Right ventricle myocardium superior (tissue), 1 donor: ENCODE data around the gene C1orf94. TPM values are rescaled to one million over a fixed set of nuclear protein-coding genes. Genes with fewer than 3 reads are reported as not detected.

ENCODE experiments used
- ATAC-seq: fragments of 200-7000 bp; cut with Tn5 transposase; one replicate; pipeline ENCODE4 v1.9.1; 2020; ENCODE audit warnings: mild to moderate bottlenecking; ENCODE audit not compliant: poor library complexity
- DNase-seq: peaks from one replicate; pipeline ENCODE4 v3.0.0-alpha.2; 2020
- intact Hi-C: fragments of 100-400 bp; cut with DNase I; formaldehyde crosslinking; loops from one replicate; pipeline ENCODE4 v1.11.2; 2022
- long read RNA-seq: library from polyadenylated mRNA; unstranded; transcript quantifications from one replicate; pipeline ENCODE4 v2.0.0, GENCODE V29; 2021
- total RNA-seq: library from RNA; stranded (reverse); fragmentation: NEBNext Ultra II Directional; extraction: Animal tissue kit (Norgen Biotek cat#: 25700); gene quantifications from one replicate; pipeline ENCODE4 v1.2.1, GENCODE V29; 2021
- donor health status: DM: no; HTN: yes; CAD: no; lungs with severe emphysema.

The C1orf94 gene, protein sequence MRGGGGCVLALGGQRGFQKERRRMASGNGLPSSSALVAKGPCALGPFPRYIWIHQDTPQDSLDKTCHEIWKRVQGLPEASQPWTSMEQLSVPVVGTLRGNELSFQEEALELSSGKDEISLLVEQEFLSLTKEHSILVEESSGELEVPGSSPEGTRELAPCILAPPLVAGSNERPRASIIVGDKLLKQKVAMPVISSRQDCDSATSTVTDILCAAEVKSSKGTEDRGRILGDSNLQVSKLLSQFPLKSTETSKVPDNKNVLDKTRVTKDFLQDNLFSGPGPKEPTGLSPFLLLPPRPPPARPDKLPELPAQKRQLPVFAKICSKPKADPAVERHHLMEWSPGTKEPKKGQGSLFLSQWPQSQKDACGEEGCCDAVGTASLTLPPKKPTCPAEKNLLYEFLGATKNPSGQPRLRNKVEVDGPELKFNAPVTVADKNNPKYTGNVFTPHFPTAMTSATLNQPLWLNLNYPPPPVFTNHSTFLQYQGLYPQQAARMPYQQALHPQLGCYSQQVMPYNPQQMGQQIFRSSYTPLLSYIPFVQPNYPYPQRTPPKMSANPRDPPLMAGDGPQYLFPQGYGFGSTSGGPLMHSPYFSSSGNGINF
- total RNA-seq = not detected
- long read RNA-seq = 0 reads

GRCh38 chr1:34176830-34177603 lies at the start of gene C1orf94:
Gene C1orf94 (plus strand): TSS chr1:34176907. CDS start chr1:34177790, 883 bp downstream.
- intact Hi-C loops = no loop called here
- DNase-seq (no peak), ATAC-seq (no peak)

DNA sequence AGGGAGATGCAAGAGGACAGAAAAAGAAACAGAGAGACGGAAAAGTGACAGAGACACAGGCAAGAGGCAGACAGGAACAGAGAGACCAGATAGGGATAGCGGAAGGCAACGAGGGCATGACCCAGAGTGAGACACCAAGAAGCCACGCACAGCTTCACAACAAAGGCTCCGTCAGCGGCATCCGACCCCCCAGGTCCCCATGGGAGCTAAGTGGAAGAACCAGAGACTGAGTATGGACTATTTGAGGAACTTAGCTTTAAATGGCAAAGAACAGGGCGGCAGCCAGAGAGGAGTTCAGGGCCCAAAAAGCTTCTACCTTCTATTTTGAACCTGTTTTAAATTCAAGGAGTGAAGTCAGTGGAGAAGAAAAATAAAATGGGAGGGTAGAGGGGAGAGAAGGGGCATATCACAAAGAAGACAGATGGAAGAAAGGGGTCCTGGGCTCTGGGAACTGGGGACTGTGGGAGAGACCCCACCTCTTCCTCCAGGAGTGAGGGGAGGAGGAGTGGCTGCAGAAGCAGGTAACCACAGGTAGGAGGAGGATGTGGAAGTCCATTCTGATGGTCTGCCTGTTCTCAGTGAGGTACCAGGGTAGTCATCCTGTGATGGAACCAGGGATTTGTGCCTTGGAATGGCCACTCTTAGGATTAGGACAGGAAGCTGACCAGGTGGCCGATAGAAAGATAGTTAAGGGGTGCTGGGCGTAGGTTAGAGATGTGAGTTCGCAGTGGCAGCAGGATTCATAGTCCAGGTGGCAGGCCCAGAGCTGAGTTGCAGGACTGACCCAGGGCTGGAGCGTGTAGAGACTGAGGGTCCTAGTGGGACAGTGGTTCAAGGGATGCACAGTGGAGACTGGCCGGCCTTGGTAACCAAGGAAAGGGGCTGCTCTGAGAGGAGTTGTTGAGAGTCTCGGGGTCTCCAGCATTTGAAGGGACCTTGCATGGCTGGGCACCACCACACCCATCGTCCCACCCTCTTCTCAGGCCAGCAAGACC lies 49.4 kb upstream of the C1orf94 start:
- intact Hi-C loops = no loop called here
- ATAC-seq (no peak), DNase-seq (no peak)

DNA sequence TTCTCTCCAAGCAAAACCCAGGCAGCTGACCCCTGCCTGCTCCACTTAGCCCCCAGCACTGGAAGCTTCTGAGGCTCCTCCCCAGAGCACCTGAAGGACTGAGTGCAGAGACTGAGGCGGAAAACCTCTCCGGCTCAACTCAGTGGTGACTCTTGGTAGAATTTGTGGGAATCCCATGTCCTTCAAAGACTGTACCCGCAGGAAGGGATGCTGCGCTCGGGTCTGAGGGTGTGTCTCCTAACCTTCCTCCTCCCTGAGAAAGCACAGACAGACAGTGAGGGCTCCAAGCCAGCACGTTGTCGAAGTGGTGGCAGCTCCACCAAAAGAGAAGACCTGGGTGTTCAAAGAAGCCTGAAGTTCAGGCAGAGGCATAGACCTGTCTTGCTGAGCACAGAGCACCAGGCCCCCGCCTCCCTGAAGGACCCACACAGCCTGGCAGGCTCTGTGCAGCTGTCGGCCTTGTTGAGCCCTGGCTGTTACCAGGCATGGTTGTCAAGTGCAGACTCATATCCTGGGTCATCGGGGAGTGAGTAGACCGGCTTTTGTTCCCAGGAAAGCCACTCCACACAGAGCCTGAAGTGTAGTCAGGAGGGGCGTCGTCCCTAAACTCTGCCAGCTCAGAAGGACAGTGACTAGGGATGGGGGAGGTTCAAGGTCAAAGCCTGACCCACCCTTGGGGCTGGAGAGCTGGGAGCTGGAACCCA lies 48.4 kb upstream of the C1orf94 start:
- ATAC-seq (no peak), DNase-seq (no peak)
- intact Hi-C loops = no loop called here

DNA sequence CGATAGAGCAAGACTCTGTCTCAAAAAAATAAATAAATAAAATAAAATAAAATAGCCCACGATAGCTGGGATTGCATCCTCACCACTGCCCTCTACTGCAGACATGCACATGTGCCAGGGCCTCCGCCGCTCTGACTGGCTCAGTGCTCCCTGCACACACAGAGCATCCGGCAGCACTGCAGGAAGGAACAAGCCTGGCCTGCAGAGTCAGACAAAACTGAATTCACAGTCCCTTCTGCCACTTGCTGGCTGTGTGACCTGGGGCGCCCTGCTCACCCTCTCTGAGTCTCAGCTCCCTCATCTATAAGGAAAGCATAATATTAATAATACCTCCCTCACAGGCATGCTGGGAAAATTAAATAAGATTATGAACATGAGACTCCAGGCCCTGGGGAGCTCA lies 47.1 kb upstream of the C1orf94 start:
- ATAC-seq (no peak), DNase-seq (no peak)
- intact Hi-C loops = no loop called here

- intact Hi-C loops = no loop called here
- ATAC-seq (no peak), DNase-seq (no peak)
These were observed 46.4 kb upstream of the C1orf94 start for GRCh38 chr1:34130306-34130705.

DNA sequence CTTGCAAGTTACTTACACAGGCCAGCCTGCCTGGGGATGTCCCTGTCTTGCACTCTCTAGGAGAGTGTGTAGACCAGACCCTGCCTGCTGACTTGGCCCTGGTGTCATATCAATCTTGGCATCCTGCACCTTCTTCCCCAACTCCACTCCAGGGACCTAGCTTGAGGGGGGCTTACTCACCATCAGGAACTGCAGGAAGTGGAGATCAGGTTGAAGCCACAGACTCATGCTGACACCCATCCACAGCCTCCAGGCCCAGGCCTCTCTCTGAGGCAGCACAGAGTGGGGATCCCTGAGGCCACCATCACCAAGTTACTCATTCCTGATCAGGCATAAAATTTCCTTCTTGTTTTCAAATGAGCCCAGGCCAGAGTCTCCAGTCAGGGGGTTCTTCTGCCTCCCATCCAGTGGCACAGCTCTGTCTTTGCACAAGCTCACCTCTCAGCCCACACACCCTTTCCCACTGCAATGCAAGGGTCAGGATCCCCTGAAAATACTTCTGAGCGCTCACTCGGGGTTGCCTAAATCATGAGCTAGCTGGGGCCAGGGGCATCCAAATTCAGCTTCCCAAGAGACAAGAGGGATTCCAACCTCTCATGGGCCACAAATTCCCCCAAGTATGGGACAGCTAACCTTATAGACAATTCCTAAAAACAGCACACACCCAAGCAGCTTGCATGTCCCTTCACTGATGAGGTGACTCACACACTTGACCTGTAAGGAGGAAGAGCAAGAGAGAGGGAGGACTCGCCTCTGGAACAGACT lies 45.1 kb upstream of the C1orf94 start:
- ATAC-seq (no peak), DNase-seq (no peak)
- intact Hi-C loops = no loop called here

DNA sequence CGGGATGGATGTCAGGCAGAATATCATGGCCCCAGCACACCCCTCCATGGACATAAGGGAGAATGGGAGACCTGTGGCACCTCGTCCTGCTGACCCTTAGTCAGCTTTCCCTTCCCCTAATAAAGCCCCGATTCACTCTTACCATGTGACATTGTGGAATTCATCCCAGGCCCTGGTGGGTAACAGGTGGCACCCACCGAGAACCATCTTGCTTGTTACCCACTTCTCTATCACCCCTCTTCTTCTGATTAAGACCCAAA lies 44.6 kb upstream of the C1orf94 start:
- intact Hi-C loops = no loop called here
- no peak for ATAC-seq
- no peak for DNase-seq

DNA sequence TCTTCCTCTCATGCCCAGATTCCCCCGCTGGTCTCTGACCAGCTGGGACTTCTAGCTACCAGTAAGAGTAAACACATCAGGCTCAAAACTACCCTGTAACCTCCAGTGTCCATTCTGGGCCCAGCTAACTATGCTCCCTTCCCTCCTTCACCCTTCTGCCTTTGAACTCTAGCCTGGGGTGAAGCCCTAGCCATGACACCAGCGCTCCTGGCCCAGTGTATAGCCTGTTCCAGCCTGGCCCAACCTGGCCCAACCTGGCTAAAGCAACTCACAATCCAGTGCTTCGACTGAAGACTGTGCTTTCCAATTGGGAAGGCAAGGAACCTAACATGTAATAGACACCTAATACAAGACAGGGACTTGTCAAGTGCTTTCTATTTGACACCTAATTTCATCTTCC lies 39.3 kb upstream of the C1orf94 start:
- ATAC-seq = no peak
- intact Hi-C loops = no loop called here
- DNase-seq = no peak

- no peak for DNase-seq
- intact Hi-C loops = no loop called here
- no peak for ATAC-seq
These were observed 36.6 kb upstream of the C1orf94 start for GRCh38 chr1:34140011-34140676.

DNA sequence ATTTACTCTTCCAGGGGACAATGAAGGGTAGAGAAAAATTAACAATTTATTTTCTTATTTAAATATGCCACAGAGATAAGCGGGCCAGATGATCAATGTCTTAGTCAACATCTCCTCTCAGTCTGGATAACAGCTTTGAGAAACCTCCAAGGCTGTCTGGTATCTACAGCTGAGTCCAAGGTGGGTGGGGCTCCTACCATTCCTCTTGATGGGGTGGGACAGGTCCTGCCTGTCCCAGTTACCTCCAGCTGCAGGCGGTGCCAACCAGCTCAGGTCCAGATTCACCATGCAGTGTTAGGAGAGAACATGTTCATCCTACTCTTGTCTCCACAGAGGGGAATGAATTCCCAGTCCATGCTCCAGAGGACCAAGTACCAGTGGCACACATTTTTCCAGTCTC lies 32.7 kb upstream of the C1orf94 start:
- intact Hi-C loops = no loop called here
- DNase-seq (no peak), ATAC-seq (no peak)

- DNase-seq = no peak
- ATAC-seq = no peak
- intact Hi-C loops = no loop called here
These were observed 31.9 kb upstream of the C1orf94 start for GRCh38 chr1:34144766-34145165.

DNA sequence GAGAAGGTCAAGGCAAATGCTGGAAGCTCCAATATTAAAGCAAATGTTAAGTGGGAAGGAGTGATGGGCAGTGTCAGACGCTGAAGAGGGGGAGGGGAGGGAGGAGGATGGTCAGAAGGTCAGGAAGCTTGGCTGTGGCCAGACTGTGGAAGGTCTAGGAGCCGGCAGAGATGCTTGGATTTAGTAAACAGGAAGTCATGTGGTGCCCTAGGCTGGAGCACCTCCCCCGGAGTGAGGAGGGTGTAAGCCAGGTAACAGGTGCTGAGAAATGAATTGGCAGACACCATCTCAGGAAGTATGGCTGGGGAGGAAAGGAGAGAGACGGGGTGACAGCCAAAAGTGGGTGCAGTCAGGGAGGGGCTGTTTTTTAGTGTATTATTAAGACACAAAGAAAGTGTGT lies 29.4 kb upstream of the C1orf94 start:
- no peak for ATAC-seq
- DNase-seq = no peak
- intact Hi-C loops = no loop called here

DNA sequence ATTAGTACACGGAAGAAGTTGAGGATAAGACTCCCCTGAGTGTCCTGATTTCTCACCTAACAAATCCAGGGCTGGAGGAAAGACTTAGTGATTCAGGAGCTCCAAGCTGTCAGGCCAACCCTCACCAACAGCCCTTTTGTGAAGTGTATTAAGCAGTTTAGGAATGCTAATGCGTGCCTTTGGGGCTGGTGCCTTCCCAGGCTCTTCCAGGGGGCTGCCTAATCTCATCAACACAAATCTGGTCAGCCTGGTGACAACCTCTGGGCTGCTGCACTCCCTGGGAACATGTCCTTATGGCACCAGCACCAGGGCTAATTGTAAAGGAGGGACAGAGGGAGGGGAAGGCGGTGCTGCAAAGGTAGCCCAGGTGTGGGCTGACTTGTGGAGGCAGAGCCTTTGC lies 27.2 kb upstream of the C1orf94 start:
- intact Hi-C loops = no loop called here
- no peak for DNase-seq

GRCh38 chr1:34153246-34153645 lies 23.5 kb upstream of the C1orf94 start:
- DNase-seq (no peak), ATAC-seq (no peak)
- intact Hi-C loops = no loop called here

More for the DNA sequence above, 27.2 kb upstream of the C1orf94 start:
- no peak for ATAC-seq

DNA sequence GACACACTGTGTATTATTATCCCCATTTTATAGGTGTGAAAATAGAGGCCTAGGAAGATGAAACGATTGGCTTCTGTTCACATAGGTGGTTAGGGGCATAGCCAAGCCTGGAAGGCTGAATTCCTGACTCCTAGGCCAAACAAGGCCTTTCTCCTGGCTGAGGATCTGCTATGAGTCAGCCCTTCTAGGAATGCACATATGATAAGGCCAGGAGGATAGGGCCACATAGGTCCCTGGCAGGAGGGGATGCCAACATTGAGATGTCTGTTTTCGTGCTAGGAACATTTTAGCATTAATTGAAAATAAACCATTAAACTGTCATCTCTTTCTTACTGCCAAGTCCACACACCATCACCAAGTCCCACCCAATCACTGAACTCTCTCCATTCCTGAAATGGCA lies 20.8 kb upstream of the C1orf94 start:
- no peak for DNase-seq
- intact Hi-C loops = no loop called here
- no peak for ATAC-seq

DNA sequence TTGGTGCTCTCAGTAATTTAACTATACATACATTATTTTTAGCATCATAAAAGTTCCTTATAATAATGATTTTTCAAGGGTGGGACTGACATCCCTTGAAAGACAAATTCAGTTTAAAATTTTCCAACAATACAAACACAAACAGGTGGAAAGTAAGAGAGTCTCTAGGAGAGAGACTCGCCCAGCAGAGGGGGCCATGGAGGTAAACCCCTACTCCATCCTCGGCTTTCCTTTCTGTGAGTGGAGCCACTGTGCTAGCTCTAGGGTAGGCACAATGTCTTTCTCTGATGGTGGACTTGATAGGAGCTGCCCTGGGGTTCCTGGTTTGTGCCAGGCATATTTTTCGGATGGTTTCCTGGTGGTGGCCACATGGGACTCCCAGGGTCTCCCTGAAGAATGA lies 20.0 kb upstream of the C1orf94 start:
- intact Hi-C loops = no loop called here
- ATAC-seq (no peak), DNase-seq (no peak)
